ENCODE data around the gene KDM4B.

KDM4B gene

DNA sequence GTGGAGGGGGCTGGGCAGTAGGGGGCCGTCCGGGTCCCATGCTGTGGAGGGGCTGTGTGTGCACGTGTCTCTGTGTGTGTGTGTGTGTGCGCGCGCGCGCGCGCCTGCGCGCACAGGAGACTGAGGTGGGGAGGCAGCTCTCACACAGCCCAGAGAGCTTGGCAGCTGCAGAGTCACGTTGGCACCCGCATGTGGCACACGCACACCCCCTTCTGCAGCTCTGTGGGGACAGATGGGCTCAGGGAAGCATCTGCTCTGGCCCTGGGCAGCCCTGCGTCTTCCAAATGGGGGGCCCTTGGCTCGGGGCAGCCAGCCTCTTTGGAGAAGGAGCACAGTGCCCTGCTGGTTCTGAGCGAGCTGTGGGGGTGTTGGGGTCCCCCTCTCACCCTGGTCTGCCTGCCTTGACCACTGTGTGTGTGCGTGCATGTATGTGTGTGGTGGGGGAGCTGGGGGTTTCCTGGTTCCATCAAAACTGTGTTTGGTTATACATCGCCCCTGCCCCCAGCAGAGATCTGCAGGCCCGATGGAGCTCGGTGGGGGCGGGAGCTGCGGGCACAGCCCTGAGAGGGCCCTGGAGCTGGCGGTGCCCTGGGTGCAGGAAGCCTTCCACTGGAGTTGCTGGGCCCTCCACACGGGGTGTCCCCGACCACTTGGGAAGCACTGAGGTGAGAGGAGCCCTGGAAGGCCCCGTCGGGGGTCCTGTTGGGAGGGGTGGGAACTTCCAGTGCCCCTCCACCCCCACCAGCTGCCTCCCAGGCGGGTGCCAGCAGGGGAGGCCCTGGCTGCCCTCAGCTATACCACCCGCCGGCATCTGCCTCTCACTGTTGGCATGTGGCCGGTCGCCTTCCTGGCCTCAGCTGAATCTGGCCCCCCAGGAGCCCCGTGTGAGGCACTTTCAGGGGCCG lies 67.1 kb downstream of the KDM4B start:
- CTCF ChIA-PET: interaction anchor here (0.7 to 15.1 kb wide), 9 partner anchors 10 to 227 kb away, joined by 3 to 151 read pairs (median 6); no protein-coding TSS in a partner anchor
- POLR2A ChIA-PET: interaction anchor here (0.7 to 1.1 kb wide), 2 partner anchors 67 to 124 kb away, joined by 3 to 4 read pairs; partner anchors contain the start of gene KDM4B

DNA sequence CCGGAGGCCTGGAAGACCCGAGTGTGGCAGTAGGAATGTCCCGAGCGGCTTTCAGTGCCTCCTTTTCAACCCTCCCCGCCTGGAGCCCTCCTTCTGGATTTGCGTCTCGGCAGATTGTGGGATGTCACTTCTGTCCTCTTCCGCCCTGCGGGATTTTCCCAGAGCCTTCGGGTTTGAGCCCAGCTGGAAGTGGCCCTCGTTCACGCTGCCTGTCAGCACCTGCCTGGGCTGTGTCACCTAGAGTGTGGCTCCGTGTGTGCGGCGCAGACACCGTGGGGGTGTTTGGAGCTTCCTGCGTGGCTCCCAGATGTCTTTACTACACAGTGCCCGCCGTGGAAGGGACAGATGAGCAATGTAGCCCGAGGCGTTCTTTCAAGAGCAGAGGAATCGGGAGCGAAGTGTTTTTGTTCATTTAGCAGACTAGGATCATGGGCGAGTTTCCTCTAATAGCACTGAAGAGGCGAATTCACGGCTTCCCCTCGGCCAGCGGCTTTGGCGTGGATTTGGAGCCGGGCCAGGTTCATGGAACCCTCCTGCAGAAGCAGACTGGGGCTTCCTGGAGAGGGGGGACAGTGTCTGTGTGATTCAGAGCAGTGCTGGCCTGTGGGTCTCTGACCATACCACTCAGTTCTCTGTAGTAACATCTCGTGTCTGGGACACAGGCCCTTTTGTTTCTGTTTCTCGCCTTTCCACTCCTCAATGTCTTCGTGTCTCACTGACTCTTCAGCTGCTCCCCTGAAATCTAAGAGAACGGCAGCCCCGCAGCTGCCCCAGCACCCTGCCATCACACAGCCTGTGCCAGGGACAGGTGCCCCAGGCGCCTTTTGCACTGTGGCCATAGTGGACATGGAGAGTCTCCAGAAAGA lies 68.0 kb downstream of the KDM4B start:
- ChIA-PET CTCF (interaction anchor here (0.6 to 15.1 kb wide), 12 partner anchors 10 to 231 kb away, joined by 3 to 151 read pairs (median 4); no protein-coding TSS in a partner anchor), POLR2A (interaction anchor here (0.6 to 1.1 kb wide), 4 partner anchors 68 to 169 kb away, joined by 3 to 4 read pairs (median 3); partner anchors contain the start of gene KDM4B)
- peak overlapping the region; percentile 12; the same call in 1 of the 2 replicates for H3K4me3 ChIP-seq (ENCODE audit: low read depth, low read length)
- TF ChIP-seq, protein P1, sequence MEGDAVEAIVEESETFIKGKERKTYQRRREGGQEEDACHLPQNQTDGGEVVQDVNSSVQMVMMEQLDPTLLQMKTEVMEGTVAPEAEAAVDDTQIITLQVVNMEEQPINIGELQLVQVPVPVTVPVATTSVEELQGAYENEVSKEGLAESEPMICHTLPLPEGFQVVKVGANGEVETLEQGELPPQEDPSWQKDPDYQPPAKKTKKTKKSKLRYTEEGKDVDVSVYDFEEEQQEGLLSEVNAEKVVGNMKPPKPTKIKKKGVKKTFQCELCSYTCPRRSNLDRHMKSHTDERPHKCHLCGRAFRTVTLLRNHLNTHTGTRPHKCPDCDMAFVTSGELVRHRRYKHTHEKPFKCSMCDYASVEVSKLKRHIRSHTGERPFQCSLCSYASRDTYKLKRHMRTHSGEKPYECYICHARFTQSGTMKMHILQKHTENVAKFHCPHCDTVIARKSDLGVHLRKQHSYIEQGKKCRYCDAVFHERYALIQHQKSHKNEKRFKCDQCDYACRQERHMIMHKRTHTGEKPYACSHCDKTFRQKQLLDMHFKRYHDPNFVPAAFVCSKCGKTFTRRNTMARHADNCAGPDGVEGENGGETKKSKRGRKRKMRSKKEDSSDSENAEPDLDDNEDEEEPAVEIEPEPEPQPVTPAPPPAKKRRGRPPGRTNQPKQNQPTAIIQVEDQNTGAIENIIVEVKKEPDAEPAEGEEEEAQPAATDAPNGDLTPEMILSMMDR (IDR thresholded peaks at IDR 0.05; ENCODE audit: insufficient read depth, low read length, missing control alignments): no peak
- DNase-seq (ENCODE audit: low read depth, low spot score): no peak

More for the DNA sequence above, 67.1 kb downstream of the KDM4B start:
- no peak overlapping the region for H3K4me3 ChIP-seq (ENCODE audit: low read depth, low read length)
- TF ChIP-seq, protein P1 (IDR thresholded peaks at IDR 0.05; ENCODE audit: insufficient read depth, low read length, missing control alignments): no peak
- DNase-seq (ENCODE audit: low read depth, low spot score): no peak

DNA sequence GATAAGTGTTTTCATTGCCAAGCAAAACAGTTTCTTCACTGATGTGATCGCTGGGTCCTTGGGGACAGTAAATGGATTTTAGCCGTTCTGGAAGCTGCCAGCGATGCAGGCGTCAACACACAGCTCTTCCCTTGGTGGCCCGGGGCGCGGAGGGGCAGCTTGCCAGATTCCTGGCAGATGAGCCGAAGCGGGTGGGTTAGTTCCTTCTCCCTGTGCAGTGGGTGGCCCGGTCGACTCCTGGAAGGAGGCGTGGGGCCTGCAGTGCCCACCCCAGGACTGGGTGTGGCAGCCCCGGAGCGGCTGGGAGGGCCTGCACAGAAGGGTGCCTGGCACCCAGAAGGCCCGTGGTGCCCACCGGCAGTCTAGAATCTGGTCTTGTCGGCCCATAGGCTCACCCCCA lies 69.0 kb downstream of the KDM4B start:
- POLR2A ChIA-PET: no interaction called here
- CTCF ChIA-PET: interaction anchor here (1.1 to 15.1 kb wide), 10 partner anchors 8 to 542 kb away, joined by 3 to 151 read pairs (median 6); no protein-coding TSS in a partner anchor
- no peak overlapping the region for H3K4me3 ChIP-seq (ENCODE audit: low read depth, low read length)
- TF ChIP-seq, protein P1 (IDR thresholded peaks at IDR 0.05; ENCODE audit: insufficient read depth, low read length, missing control alignments): no peak
- DNase-seq (ENCODE audit: low read depth, low spot score): no peak

DNA sequence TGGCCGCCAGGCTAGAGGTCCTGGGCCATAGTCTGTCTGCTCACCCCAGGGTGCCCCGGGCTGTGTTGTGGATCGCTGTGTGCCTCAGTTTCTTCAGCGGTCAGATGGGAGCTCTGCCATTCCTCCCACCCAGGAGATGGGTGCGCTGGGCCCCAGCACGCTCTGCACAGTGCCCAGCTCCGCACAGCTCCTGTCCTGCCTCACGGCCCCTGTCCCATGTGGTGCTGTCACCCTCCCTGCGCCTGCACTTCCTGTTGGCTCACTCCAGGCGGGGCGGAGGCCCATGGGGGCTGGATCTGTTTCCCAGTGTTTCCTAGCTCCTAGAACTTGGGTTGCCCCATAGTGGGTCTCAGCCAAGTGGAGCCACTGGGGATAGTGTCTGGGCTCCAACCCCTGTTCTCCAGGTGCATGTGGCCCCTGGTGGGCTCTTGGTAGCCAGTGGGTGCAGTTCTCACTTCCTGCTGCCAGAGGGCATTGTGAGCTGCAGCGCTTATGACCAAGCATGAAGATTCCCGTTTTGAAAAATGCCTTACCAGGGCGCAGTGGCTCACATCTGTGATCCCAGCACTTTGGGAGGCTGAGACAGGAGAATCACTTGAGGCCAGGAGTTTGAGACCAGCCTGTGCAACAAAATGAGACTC lies 69.8 kb downstream of the KDM4B start:
- POLR2A ChIA-PET: interaction anchor here (0.6 to 0.7 kb wide), 3 partner anchors 51 to 226 kb away, joined by 3 to 4 read pairs (median 3); no protein-coding TSS in a partner anchor
- CTCF ChIA-PET: interaction anchor here (0.9 to 15.1 kb wide), 13 partner anchors 9 to 541 kb away, joined by 3 to 151 read pairs (median 3); no protein-coding TSS in a partner anchor
- TF ChIP-seq, protein P1 (IDR thresholded peaks at IDR 0.05; ENCODE audit: insufficient read depth, low read length, missing control alignments): peak; percentile 60
- no peak overlapping the region for H3K4me3 ChIP-seq (ENCODE audit: low read depth, low read length)
- DNase-seq (ENCODE audit: low read depth, low spot score): no peak

DNA sequence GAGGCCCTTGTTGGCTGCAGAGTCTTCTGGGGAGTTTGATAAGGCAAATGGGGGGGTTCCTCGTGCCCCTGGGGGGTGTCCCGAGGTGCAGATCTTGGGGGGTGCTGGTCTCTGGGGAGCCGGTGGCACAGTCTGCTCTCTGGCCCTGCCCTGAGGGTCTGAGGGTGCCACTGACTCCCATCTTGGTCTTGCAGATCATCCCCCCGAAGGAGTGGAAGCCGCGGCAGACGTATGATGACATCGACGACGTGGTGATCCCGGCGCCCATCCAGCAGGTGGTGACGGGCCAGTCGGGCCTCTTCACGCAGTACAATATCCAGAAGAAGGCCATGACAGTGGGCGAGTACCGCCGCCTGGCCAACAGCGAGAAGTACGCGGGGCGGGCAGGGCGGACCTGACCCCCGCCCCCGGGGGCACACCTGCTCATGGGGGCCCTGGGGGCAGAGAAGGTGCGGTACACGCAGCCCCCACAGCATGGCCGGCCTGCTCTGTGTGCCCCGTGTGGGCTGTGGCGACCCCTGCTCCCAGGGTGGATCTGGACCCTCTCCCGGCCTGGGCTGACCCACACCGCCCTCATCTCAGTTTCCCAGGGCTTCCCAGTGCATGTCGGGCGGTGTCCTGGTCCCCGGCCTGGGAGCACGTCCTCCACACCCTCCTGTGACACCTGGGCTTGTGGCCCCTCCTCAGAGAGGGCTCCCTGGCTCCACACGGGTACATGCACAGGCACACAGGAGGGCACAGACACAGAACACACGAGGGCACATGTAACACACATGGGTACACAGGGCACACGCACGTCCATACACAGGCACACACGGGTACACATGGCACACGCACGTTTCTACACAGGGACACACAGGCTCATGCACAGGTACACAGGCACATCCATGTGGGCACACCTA lies 71.0 kb downstream of the KDM4B start:
- POLR2A ChIA-PET: interaction anchor here (0.7 kb wide), 1 partner anchor 222 kb away, joined by 4 read pairs; no protein-coding TSS in a partner anchor
- CTCF ChIA-PET: interaction anchor here (1.1 to 15.1 kb wide), 7 partner anchors 8 to 540 kb away, joined by 3 to 151 read pairs (median 16); no protein-coding TSS in a partner anchor

More for the DNA sequence above, 71.0 kb downstream of the KDM4B start:
- H3K4me3 ChIP-seq (ENCODE audit: low read depth, low read length): no peak overlapping the region
- no peak for DNase-seq (ENCODE audit: low read depth, low spot score)
- TF ChIP-seq, protein P1 (IDR thresholded peaks at IDR 0.05; ENCODE audit: insufficient read depth, low read length, missing control alignments): no peak

Measured in AG04449 (cell line).